Loucy (cell line): ENCODE data around the gene CACHD1.

Experiments
- EZH2phosphoT487 ChIP-seq: fragments of 200-600 bp; IDR thresholded peaks from 2 replicates; pipeline ENCODE4 v1.6.1; 2018; ENCODE audit warnings: antibody characterized with exemption, mild to moderate bottlenecking, moderate library complexity, borderline replicate concordance
- TF ChIP-seq, protein P1 (sequence below): fragments of 200-600 bp; sonication (generic); conservative IDR thresholded peaks from 2 replicates; pipeline ENCODE4 v1.5.1; 2014; ENCODE audit warnings: mild to moderate bottlenecking, antibody characterized with exemption, low read length

DNA sequence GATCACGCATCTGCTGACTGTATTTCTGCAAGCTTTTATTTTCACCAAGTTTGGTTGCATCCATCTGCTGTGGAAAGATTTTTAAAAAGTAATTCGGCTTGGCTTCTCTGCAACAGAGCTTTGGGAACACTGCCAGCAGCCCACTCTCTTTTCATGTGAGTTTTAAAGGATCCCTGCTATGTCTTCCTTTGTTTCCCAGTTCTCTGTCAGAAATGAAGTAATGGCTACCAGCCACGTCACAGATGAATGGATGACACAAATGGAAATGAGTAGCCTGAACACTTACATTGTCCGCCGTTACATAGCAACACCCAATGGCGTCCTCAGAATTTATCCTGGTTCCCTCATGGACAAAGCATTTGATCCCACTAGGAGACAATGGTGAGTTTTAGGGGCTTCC is 194.4 kb downstream of the CACHD1 start:
- TF ChIP-seq, protein P1, sequence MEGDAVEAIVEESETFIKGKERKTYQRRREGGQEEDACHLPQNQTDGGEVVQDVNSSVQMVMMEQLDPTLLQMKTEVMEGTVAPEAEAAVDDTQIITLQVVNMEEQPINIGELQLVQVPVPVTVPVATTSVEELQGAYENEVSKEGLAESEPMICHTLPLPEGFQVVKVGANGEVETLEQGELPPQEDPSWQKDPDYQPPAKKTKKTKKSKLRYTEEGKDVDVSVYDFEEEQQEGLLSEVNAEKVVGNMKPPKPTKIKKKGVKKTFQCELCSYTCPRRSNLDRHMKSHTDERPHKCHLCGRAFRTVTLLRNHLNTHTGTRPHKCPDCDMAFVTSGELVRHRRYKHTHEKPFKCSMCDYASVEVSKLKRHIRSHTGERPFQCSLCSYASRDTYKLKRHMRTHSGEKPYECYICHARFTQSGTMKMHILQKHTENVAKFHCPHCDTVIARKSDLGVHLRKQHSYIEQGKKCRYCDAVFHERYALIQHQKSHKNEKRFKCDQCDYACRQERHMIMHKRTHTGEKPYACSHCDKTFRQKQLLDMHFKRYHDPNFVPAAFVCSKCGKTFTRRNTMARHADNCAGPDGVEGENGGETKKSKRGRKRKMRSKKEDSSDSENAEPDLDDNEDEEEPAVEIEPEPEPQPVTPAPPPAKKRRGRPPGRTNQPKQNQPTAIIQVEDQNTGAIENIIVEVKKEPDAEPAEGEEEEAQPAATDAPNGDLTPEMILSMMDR: no peak
- no peak for TF ChIP-seq EZH2phosphoT487
